ENCODE data around the gene LPAR3.

GRCh38 chr1:84861516-84861915 is 31.5 kb downstream of the LPAR3 start:
- no peak for TF ChIP-seq CTCF (IDR thresholded peaks at IDR 0.05; ENCODE audit: insufficient read depth, low read length)
- no peak for TF ChIP-seq REST (IDR thresholded peaks at IDR 0.05; ENCODE audit: insufficient replicate concordance, low read depth)

All from HL-60 (cell line).